ENCODE results near the gene ST3GAL3.

- TF ChIP-seq CTCF (IDR thresholded peaks at IDR 0.05) (no peak), POLR2A (IDR thresholded peaks at IDR 0.05) (no peak)
Observed at GRCh38 chr1:43935711-43936427, 228.5 kb downstream of the ST3GAL3 start.

Data from Peyer's patch (tissue), 4 donors.